T-helper 2 cell treated with Interferon-gamma antibody and Interleukin-4, amounts not matched to agents 5 μg/mL and 100 μg/mL, for 36 hours (primary cell): ENCODE measurements around the gene AQP6.

Experiments used
- DNase-seq: peaks from one replicate; pipeline ENCODE4 v3.0.0; 2021; ENCODE audit warnings: low spot score
- H3K27ac Mint-ChIP-seq: one replicate; pipeline ENCODE4 v1.8.0; 2021; ENCODE audit warnings: mild to moderate bottlenecking, mixed read lengths
- H3K27me3 Mint-ChIP-seq: one replicate; pipeline ENCODE4 v1.8.0; 2021; ENCODE audit warnings: low read depth, mixed read lengths
- H3K36me3 Mint-ChIP-seq: one replicate; pipeline ENCODE4 v1.8.0; 2021; ENCODE audit warnings: low read depth, mixed read lengths
- H3K4me1 Mint-ChIP-seq: one replicate; pipeline ENCODE4 v1.8.0; 2021; ENCODE audit warnings: low read depth, mixed read lengths
- H3K4me3 Mint-ChIP-seq: one replicate; pipeline ENCODE4 v1.8.0; 2022; ENCODE audit warnings: mild to moderate bottlenecking, moderate library complexity, mixed read lengths
- H3K9me3 Mint-ChIP-seq: one replicate; pipeline ENCODE4 v1.8.0; 2021; ENCODE audit warnings: mixed read lengths

The AQP6 gene

DNA sequence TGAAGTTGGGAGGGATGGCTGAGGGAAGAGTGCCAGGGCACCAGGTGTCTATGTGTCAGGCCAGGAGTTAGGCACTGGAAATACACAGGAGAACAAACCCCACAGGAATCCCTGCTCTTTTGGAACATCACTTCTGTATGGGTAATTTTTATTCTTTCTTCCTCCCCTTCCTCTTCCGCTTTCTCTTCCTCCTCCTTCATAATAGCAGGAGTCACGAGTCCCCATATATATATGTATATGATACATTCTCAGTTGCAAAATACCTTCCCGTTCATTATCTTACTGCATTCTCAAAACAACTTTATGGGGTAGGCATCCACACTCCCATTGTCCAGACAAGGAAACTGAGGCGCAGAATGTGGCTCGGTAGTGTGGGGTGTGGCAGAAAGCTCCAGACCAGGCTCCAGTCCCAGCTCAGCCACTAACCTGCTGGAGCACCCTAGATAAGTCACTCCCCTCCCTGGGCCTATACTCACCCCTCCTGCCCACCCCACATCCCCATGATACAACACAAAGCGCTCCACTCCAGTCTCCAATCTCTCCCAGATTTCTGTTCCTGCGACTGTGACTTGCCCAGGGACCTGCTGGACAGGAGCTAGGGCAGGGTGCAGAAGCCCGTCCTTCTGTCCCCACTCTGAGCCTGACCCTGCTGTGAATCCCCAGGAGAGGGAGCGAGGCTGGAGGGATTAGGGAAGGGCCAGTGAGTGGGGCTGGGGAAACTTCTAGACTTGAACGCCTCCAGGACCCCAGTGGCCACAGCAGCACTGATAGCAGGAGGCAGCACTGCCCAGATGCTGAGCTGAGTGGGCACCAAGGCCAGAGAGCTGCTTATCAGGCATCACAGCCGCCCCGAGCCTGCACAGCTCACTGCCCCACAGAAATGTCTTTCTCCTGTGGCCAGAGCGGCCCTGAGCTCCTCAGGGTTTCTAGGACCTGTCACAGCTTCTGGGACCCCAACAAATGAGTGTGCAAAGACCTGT lies 23.6 kb upstream of the AQP6 start:
- Mint-ChIP-seq H3K9me3 (no peaks in the 10 kb centered on the region), H3K27me3 (peaks cover 6% of the 10 kb centered on the region), H3K4me1 (peaks cover 18% of the 10 kb centered on the region), H3K27ac (no peak overlapping the region), H3K4me3 (no peak overlapping the region), H3K36me3 (no peaks in the 10 kb centered on the region)
- DNase-seq = no peak

DNA sequence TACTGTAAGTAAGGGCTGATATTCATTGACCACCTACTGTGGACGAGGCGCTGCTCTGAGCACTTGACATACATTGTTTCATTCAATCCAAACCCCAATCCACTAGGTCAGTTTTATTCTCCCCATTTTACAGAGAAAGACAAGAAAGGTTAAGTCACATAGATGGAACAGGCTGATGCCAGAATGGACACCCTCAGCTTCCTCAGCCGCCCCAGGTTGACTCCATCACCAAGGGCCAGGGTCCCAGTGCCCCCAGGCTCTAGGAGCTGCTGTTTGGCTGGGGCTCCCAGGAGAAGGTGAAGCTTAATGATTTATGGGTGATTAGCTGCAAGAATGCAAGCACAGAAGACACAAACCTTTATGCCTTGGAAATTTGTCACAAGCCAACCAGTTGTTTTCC lies 22.9 kb upstream of the AQP6 start:
- Mint-ChIP-seq H3K36me3 (no peaks in the 10 kb centered on the region), H3K4me3 (no peak overlapping the region), H3K9me3 (no peaks in the 10 kb centered on the region), H3K27me3 (peaks cover 13% of the 10 kb centered on the region), H3K27ac (no peak overlapping the region), H3K4me1 (peaks cover 14% of the 10 kb centered on the region)
- no peak for DNase-seq

DNA sequence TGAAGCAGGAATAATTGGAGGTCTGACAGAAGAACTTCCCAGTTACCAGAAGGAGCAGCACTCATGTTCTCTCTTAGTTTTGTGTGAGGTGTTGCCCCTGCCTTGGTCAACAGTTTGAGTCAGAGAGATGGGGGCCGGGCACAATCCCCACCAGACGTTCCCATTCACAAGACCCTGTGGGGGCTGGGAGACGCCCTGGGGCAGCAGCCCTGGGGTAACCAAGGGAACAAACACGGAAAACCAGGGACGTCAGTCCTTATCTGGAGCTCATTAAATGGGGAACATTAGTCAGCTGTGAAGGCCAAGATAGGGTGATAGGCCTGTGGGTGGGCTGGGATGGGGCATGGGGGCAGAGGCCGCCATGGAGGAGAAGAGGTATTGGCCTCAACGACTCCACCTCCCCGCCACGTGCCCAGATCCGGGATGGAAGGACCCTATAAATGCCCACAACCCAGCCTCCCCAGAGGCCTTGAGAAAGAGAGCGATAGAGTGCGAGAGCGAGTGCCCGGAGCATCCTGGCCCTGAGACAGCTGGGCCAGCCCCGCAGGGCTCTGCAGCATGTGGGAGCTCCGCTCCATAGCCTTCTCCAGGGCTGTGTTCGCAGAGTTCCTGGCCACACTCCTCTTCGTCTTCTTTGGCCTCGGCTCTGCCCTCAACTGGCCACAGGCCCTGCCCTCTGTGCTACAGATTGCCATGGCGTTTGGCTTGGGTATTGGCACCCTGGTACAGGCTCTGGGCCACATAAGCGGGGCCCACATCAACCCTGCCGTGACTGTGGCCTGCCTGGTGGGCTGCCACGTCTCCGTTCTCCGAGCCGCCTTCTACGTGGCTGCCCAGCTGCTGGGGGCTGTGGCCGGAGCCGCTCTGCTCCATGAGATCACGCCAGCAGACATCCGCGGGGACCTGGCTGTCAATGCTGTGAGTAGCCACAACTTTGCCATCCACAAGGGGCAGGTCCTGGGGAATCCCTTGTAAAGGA lies 22.2 kb upstream of the AQP6 start, which contains the start of gene AQP2:
Gene AQP2, plus strand, starts transcription at position 465 of the 979 bp plus-strand sequence. Its CDS starts 94 bp downstream, at position 559.
- Mint-ChIP-seq H3K36me3 (no peaks in the 10 kb centered on the region), H3K4me1 (peaks cover 7% of the 10 kb centered on the region), H3K27ac (no peak within 1 kb of the TSS), H3K9me3 (no peaks in the 10 kb centered on the region), H3K27me3 (peaks cover 15% of the 10 kb centered on the region), H3K4me3 (no peak within 1 kb of the TSS)
- no peak for DNase-seq

DNA sequence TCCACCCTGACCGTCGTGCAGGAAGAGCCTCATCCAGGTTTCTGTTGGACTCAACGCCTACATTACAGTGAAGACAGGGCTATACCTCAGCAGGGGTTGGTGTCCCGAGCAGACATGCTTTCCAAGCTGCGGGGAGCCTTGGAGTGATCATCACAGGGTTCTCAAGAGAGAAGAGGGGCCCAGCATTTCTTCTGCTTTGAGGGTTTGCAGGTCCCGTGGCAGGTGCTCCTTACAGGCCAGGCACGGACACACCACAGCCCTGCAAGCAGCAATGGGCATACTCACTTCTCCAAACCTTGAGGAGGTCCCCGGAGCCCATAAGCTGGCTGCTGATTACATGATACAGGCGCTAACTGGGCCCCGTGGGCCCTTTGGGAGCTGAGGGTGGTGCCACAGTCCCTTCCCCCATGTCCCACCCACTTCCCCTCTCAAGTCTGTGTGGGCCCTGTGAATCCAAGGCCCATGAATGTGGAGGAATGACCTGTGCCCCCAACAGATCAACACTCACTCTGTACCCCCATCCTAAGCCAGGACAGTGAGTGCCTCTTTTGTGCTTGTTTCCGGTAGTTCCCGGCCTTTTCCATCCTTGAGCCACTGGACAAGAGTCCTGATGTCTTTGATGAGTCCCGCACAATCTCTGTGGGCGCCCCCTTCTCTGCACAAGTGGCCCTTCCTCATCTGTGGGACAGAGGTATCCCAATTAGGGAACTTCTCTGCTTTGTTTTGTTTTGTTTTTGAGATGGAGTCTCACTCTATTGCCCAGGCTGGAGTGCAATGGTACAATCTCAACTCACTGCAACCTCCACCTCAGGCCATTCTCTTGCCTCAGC lies 21.1 kb upstream of the AQP6 start:
- no peak overlapping the region for H3K4me3 Mint-ChIP-seq
- H3K36me3 Mint-ChIP-seq = no peaks in the 10 kb centered on the region
- peak overlapping the region; percentile 5 for H3K27ac Mint-ChIP-seq
- no peaks in the 10 kb centered on the region for H3K4me1 Mint-ChIP-seq
- peaks cover 25% of the 10 kb centered on the region for H3K27me3 Mint-ChIP-seq
- DNase-seq = no peak
- no peaks in the 10 kb centered on the region for H3K9me3 Mint-ChIP-seq

DNA sequence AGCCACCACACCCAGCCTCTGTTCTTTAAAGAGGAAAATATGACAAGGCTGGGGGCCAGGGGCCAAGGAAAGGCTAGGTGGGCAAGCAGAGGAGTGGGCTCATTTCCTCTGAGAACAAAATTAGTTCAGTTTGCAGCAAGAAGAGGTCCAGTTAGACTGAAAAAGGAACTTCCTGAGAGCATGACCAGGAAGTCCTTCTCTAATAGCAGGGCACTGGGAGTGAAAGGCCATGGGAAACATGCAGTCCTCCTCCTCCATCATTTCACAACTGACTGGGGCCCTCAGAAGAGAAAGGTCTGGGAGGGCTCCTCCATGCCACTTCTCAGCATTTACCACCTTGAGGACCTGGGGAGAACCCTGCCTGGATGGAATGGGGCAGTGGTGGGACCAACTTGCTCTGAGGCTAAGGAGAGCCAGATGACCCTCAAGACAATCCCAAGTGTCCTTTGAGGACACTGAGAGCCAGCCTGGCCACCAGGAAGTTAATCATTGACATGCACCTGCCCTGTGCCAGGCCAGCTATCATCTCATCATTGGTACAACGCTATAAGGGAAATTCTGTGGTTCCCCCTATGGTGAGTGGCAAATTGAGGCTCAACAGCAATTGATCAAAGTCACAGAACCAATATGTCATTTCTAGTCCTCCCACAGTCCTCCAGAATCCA lies 20.2 kb upstream of the AQP6 start:
- Mint-ChIP-seq H3K36me3 (no peaks in the 10 kb centered on the region), H3K4me3 (no peak overlapping the region), H3K4me1 (no peaks in the 10 kb centered on the region), H3K27me3 (peaks cover 33% of the 10 kb centered on the region), H3K27ac (no peak overlapping the region), H3K9me3 (no peaks in the 10 kb centered on the region)
- DNase-seq = no peak

DNA sequence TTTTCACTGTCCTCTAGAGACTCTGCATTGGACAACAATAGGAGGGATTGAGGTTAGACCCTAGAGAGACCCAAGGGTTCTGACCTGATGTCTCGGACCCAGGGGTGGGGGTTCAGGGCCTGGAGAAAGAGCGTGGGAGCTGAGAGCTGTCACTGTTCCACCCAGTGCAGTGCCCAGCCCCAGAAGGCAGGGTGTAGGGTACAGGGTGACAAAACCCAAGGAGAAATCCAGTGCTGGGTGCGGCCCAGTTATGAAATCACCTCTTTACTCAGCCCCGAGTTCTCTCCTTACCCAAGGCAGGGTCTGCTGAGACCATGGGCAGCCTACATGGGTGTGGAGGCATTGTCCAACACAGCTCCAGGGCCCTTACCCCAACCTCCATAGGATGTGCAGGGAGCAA lies 19.6 kb upstream of the AQP6 start:
- Mint-ChIP-seq H3K27me3 (peaks cover 39% of the 10 kb centered on the region), H3K27ac (no peak overlapping the region), H3K4me1 (no peaks in the 10 kb centered on the region)

DNA sequence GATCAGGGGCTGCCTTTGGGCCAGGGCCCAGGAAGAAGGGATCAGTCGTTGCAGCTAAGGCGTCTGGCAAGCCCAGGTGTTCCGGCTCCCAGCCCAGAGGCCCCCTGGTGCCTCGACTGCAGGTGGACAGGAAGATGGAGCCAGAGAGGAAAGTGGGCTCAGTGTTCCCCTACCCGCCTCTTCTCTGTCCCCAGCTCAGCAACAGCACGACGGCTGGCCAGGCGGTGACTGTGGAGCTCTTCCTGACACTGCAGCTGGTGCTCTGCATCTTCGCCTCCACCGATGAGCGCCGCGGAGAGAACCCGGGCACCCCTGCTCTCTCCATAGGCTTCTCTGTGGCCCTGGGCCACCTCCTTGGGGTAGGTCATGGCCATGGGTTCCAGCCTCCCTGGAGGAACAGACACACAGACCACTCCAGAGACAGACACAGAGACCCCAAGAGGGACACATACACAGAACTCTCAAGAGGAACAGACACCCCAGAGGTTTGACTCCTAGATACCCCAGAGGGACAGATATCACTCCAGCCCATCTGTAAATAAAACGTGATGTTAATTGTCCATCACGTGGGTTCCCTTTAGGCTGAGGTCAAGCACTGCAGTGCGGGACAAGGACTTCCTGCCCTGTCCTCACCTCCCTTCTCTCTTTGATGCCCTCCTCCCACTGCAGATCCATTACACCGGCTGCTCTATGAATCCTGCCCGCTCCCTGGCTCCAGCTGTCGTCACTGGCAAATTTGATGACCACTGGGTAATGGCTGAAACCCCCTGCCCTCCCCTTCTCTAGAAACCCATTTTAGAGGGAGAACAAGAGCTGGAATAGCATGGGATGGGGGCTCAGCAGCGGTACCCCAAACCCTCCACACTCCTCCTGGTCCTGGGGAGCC lies 18.5 kb upstream of the AQP6 start:
- Mint-ChIP-seq H3K27ac (no peak overlapping the region), H3K9me3 (no peaks in the 10 kb centered on the region), H3K4me1 (no peaks in the 10 kb centered on the region), H3K36me3 (no peaks in the 10 kb centered on the region), H3K4me3 (no peak overlapping the region), H3K27me3 (peaks cover 50% of the 10 kb centered on the region)
- DNase-seq = no peak

More for the DNA sequence above, 19.6 kb upstream of the AQP6 start:
- H3K4me3 Mint-ChIP-seq = no peak overlapping the region
- DNase-seq = no peak
- H3K9me3 Mint-ChIP-seq = no peaks in the 10 kb centered on the region
- H3K36me3 Mint-ChIP-seq = no peaks in the 10 kb centered on the region

DNA sequence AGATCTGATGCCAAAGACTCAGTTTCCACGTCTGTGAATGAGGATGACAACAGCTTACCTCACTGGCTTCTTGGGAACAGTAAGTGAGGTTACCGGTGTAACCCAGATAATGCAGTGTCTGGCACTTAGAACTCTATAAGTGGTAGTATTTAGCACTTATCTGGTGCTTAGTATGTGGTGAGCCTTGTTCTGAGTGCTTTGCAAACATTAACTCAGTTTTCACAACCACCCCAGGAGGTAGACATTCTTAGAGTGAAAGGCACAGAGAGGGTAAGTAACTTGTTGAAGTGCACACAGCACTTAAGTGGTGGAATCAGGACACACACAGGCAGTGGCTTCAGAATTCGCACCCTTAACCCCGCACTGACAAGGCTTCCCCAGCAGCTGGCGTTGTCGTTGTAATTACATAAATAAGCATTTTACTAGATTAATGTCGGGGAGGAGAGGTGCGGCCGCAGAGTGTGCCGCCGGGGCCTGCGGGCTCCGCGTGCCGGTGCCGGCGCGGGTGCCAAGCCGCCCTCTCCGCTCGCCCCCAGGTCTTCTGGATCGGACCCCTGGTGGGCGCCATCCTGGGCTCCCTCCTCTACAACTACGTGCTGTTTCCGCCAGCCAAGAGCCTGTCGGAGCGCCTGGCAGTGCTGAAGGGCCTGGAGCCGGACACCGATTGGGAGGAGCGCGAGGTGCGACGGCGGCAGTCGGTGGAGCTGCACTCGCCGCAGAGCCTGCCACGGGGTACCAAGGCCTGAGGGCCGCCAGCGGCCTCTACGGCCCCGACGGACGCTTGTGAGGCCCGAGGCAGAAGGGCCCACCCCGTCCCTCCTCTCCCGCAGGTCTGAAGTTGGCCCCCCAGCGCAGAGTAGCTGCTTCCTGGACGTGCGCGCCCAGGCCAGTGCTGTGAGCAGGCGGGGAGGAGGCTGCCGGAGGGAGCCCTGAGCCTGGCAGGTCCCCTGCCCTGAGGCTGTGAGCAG lies 17.6 kb upstream of the AQP6 start:
- Mint-ChIP-seq H3K27ac (no peak overlapping the region), H3K4me3 (no peak overlapping the region), H3K27me3 (peaks cover 59% of the 10 kb centered on the region), H3K9me3 (no peaks in the 10 kb centered on the region), H3K36me3 (no peaks in the 10 kb centered on the region), H3K4me1 (no peaks in the 10 kb centered on the region)
- DNase-seq = no peak

DNA sequence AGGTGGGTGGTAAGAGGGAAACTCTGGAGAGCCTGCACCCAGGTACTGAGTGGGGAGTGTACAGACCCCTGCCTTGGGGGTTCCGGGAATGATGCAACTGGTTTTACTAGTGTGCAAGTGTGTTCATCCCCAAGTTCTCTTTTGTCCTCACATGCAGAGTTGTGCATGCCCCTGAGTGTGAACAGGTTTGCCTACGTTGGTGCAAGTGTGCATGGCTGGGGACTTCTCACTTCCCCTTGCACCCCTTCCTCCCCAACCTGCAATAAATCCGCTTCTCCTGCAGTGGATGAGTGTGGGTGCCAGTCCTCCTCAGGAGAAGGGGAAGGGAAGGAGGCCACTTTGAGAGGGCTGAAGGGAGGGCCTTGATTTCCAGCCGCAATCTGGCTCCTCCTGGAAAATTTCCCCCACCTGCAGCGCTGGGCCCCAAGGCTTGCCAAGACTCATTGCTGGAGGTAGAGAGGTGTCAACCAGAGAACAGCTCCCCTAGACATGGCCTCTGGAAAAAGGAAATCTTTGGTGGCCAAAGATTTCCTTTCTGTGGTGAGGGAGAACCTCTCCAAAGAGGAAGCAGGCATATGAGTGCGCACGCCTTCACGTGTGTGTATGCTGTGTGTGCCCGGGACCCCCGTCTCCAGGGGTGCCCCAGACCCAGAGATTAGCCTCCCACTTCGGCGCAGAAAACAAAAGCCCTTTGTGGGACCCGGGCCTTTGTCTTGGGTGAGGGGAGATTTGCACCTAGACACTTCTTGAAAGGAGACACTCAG lies 16.7 kb upstream of the AQP6 start:
- no peaks in the 10 kb centered on the region for H3K9me3 Mint-ChIP-seq

DNA sequence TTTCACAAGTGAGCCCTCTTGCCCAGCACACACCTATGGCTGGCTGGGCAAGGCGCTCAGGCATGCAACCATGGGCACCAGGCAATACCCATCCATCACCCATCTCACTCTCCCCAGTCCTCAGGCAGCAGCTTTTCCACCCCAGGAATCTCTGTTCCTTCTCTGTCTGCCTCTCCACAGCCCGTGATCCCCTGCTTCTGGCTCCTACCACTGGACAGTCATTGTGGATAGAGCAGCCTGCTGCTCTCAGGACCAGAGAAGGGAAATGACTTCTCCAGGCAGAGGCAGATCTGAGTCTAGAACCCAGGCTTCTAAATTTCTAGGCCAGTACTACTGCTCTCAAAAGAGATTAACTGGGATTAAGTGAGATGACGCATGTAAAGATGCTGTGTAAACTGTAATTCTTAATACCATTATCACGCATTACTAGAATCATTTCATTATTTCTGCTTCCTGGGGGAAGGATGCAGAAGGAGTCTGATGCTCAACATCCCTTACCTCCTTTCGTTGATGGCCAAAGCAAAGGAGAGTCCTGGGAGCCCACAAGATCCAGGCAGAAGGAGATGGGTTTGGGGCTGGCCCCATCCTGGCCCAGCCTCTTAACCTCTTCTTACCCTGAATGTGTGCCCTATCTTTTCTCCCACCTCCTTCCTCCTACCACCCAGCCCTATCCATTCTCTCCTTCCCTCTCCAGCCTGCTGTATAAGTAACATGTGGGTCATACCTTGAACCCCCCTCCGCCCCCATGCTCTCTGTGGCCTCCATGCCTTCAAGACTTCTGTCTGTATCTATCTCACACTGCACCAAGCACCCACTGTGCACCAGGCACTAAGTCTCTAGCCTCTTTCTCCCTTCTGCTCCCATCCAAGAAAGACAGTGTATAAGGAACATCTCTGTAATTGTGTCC lies 15.8 kb upstream of the AQP6 start:
- Mint-ChIP-seq H3K4me1 (peaks cover 4% of the 10 kb centered on the region), H3K9me3 (no peaks in the 10 kb centered on the region), H3K27ac (no peak overlapping the region), H3K27me3 (peaks cover 67% of the 10 kb centered on the region), H3K36me3 (no peaks in the 10 kb centered on the region), H3K4me3 (no peak overlapping the region)
- DNase-seq = no peak

More for the DNA sequence above, 16.7 kb upstream of the AQP6 start:
- Mint-ChIP-seq H3K27me3 (peaks cover 66% of the 10 kb centered on the region), H3K4me3 (no peak overlapping the region), H3K36me3 (no peaks in the 10 kb centered on the region), H3K4me1 (peaks cover 4% of the 10 kb centered on the region), H3K27ac (no peak overlapping the region)
- DNase-seq = no peak
